Mesothelial cell of epicardium (in vitro differentiated cells): ENCODE results near the gene PYCARD. TPM values are rescaled to one million over a fixed set of nuclear protein-coding genes. Genes with fewer than 3 reads are reported as not detected.

ENCODE experiments used
- DNase-seq, 2 experiments: peaks; one replicate each; pipeline ENCODE4 v3.0.0; 2021; ENCODE audit warnings: low spot score in 2 of 2; ENCODE audit not compliant: unreplicated experiment in 2 of 2
- H3K27ac Mint-ChIP-seq: 2 replicates; pipeline ENCODE4 v1.8.0; 2021; ENCODE audit warnings: mixed read lengths
- H3K27me3 Mint-ChIP-seq: 2 replicates; pipeline ENCODE4 v1.8.0; 2021; ENCODE audit warnings: low read depth, mixed read lengths
- H3K36me3 Mint-ChIP-seq: 2 replicates; pipeline ENCODE4 v1.8.0; 2021; ENCODE audit warnings: mixed read lengths
- H3K4me1 Mint-ChIP-seq: 2 replicates; pipeline ENCODE4 v1.8.0; 2021; ENCODE audit warnings: mixed read lengths
- H3K4me3 Mint-ChIP-seq: 2 replicates; pipeline ENCODE4 v1.8.0; 2021; ENCODE audit warnings: mild to moderate bottlenecking, moderate library complexity, mixed read lengths
- H3K9me3 Mint-ChIP-seq: 2 replicates; pipeline ENCODE4 v1.8.0; 2021; ENCODE audit warnings: mixed read lengths
- CTCF ChIP-seq: fragments of 200-600 bp; sonication (generic); IDR thresholded peaks from one replicate; pipeline ENCODE4 v1.5.0; 2021; ENCODE audit warnings: antibody characterized with exemption; ENCODE audit not compliant: unreplicated experiment
- total RNA-seq: library from RNA; stranded (reverse); gene quantifications from 3 replicates; pipeline ENCODE4 v1.2.1, GENCODE V29; 2021

The PYCARD gene
- total RNA-seq, 1 donor from 2014 or later, result 6.5 TPM

DNA sequence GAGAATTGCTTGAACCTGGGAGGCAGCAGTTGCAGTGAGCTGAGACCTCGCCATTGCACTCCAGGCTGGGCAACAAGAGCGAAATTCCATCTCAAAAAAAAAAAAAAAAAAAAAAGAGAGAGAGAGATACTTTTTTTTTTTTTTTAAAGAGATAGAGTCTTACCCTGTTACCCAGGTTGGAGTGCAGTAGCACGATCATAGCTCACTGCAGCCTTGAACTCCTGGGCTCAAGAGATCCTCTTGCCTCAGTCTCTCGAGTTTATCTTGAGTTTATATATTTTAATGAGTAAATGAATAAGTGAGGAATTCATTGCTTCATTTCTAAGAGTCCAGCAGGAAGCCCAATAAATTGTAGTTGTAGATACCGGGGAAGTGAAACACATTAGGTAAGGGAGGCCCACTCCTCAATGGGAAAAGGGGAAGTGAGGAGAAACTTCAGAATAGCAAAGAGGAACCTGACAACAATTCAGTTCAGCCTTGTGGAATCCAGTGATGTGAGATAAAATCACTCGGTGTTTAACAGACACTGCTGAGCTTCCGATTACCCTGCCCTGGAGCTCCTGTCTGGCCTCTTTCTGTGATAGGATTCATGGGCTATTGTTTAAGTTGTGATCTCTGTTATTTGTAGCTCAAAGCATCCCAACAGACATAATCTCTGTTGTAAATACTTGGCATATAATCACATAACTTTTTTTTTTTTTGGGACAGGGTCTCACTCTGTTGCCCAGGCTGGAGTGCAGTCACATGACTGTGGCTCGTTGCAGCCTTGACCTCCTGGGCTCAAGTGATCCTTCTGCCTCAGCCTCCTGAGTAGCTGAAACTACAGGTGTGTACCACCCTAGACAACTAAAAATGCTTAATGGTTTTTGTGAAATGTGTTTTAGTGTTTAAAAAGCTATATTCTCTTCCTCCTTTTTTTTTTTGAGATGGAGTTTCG lies 41.4 kb upstream of the PYCARD start:
- no peak for DNase-seq
- no peaks in the 10 kb centered on the region for H3K36me3 Mint-ChIP-seq
- H3K27me3 Mint-ChIP-seq, result peaks cover 62% of the 10 kb centered on the region
- TF ChIP-seq CTCF, result no peak
- no peaks in the 10 kb centered on the region for H3K9me3 Mint-ChIP-seq
- no peak overlapping the region for H3K4me3 Mint-ChIP-seq
- H3K27ac Mint-ChIP-seq, result no peak overlapping the region
- H3K4me1 Mint-ChIP-seq, result no peaks in the 10 kb centered on the region

GRCh38 chr16:31242206-31242605 lies 39.6 kb upstream of the PYCARD start:
- TF ChIP-seq CTCF, result no peak
- Mint-ChIP-seq H3K36me3 (no peaks in the 10 kb centered on the region), H3K9me3 (no peaks in the 10 kb centered on the region), H3K27me3 (peaks cover 49% of the 10 kb centered on the region), H3K27ac (no peak overlapping the region), H3K4me3 (no peak overlapping the region), H3K4me1 (no peaks in the 10 kb centered on the region)
- DNase-seq, result no peak

- Mint-ChIP-seq H3K27me3 (peaks cover 22% of the 10 kb centered on the region), H3K36me3 (no peaks in the 10 kb centered on the region), H3K4me1 (no peaks in the 10 kb centered on the region), H3K9me3 (peaks cover 10% of the 10 kb centered on the region), H3K4me3 (no peak overlapping the region), H3K27ac (no peak overlapping the region)
- TF ChIP-seq CTCF, result no peak
- no peak for DNase-seq
Observed at GRCh38 chr16:31238041-31238440, 35.5 kb upstream of the PYCARD start.

DNA sequence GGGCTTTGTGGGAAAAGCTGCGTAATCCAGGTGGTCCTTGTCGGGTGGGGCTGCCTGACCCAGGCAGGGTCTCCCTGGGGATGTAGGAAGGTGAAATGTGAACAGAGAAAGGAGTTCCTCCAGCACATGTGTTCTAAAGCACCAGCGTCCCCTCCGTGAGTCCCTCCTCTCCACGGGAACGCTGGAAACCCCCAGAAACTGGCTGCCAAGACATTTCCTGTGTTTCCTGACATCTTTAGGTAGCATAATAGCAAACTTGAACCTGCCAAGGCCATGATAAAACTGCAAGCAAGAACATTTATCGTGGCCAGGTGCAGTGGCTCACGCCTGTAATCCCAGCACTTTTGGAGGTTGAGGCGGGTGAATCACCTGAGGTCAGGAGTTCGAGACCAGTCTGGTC lies 26.9 kb upstream of the PYCARD start:
- Mint-ChIP-seq H3K4me3 (no peak overlapping the region), H3K27me3 (peaks cover 3% of the 10 kb centered on the region), H3K4me1 (peaks cover 3% of the 10 kb centered on the region), H3K9me3 (peaks cover 5% of the 10 kb centered on the region), H3K36me3 (no peaks in the 10 kb centered on the region), H3K27ac (no peak overlapping the region)
- DNase-seq, result no peak
- no peak for TF ChIP-seq CTCF

DNA sequence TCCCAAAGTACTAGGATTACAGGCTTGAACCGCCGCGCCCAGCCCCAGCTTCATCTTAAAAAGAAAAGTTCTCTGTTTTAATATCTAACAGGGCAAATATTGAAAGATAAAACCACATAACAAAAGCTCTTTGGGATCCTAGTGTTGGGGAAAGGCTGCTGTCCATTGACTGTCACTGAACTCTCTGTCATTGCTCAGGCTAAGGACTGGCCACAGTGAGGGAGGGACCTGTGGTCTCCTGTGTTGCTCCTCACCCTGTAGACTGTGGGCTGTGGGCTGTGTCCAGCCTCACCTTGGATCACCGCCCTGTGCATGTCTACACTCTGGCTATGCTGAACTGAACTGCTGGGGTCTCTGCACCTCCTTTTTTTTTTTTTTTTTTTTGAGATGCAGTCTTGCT lies 25.6 kb upstream of the PYCARD start:
- no peak for DNase-seq
- Mint-ChIP-seq H3K4me3 (no peak overlapping the region), H3K36me3 (no peaks in the 10 kb centered on the region), H3K4me1 (peaks cover 3% of the 10 kb centered on the region), H3K9me3 (no peaks in the 10 kb centered on the region), H3K27me3 (peaks cover 3% of the 10 kb centered on the region), H3K27ac (no peak overlapping the region)
- TF ChIP-seq CTCF, result no peak
